ENCODE results near the gene CTBP2.

The CTBP2 gene

DNA sequence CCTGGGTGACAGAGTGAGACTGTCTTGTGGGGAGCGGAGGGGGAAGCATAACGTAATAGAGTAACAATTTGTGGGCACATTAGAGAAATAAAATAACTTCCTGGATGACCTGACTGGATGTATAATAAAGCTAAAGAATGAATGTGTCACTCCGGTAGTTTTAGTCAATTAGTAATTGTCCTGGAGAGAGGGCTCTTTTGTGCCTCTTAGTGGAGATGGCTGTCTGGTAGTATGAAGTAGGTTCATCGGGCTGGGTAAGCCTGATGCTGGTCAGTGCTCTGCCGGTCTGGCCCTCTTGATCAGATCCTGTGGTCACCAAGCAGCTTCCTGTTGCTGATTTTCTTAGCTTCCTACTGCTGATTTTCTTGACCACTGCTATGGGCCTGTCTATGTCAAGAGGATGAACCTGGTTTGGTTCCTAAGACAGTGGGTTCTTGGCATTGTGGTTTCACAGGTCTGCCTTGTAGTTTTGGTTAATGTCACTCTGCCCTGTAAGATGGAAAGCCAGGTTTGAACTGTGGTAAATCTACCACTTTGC is 184.3 kb downstream of the CTBP2 start:
- no peak overlapping the region for H3K4me3 ChIP-seq (ENCODE audit: low read depth, low read length)
- TF ChIP-seq, protein P1, sequence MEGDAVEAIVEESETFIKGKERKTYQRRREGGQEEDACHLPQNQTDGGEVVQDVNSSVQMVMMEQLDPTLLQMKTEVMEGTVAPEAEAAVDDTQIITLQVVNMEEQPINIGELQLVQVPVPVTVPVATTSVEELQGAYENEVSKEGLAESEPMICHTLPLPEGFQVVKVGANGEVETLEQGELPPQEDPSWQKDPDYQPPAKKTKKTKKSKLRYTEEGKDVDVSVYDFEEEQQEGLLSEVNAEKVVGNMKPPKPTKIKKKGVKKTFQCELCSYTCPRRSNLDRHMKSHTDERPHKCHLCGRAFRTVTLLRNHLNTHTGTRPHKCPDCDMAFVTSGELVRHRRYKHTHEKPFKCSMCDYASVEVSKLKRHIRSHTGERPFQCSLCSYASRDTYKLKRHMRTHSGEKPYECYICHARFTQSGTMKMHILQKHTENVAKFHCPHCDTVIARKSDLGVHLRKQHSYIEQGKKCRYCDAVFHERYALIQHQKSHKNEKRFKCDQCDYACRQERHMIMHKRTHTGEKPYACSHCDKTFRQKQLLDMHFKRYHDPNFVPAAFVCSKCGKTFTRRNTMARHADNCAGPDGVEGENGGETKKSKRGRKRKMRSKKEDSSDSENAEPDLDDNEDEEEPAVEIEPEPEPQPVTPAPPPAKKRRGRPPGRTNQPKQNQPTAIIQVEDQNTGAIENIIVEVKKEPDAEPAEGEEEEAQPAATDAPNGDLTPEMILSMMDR (IDR thresholded peaks at IDR 0.05; ENCODE audit: borderline replicate concordance, insufficient read depth, low read depth, low read length), result no peak

DNA sequence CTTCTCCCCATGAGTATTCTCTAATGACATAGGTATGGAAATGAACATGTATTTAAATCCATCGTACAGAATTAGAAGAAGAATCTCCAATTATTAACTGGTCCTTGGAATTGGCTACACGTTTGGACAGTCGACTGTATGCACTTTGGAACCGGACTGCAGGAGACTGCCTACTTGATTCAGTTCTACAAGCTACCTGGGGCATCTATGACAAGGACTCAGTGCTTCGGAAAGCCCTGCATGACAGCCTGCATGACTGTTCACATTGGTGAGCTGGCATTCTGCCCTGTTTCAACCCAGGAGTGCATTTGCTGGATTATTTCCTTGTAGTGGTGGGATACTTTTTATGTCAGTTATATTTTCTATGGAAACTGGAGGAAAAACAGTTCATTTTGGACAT is 186.2 kb downstream of the CTBP2 start:
- no peak overlapping the region for H3K4me3 ChIP-seq (ENCODE audit: low read depth, low read length)
- TF ChIP-seq, protein P1 (IDR thresholded peaks at IDR 0.05; ENCODE audit: borderline replicate concordance, insufficient read depth, low read depth, low read length), result no peak

DNA sequence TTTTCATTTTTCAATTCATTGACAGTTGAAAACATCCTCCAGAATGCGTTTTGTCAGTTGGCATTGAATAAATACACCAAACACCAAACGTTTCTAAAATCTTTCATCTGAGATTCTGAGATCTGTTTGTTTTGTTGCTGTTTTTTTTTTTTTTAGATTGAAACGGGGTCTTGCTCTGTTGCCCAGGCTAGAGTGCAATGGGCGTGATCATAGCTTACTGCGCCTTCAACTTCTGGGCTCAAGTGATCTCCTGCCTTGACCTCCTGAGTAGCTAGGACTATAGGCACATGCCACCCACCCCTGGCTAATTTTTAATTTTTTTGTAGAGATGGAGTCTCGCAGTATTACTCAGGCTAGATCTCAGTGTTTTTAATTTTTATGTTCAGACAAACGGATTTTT is 187.7 kb downstream of the CTBP2 start:
- no peak overlapping the region for H3K4me3 ChIP-seq (ENCODE audit: low read depth, low read length)
- TF ChIP-seq, protein P1 (IDR thresholded peaks at IDR 0.05; ENCODE audit: borderline replicate concordance, insufficient read depth, low read depth, low read length), result no peak

DNA sequence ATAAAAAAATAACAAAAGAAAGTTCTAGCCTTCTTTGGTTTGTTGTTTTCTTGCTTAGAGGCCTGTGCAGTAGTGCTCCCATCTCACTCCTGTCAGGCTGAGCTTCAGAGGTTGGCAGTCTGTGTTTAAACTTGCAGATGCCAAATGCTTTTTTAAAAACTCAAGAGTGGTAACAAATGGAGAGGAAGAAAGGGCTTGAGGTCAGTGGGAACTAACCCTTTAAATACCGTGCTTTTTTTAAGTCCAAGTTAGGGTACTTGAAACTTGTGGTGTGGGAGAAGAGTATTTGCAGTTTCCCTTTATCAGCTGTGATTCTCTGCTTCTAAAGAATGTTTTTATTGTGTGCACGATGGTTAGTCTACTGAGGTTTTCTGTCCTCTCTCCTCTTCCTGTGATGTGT is 189.1 kb downstream of the CTBP2 start:
- no peak overlapping the region for H3K4me3 ChIP-seq (ENCODE audit: low read depth, low read length)
- TF ChIP-seq, protein P1 (IDR thresholded peaks at IDR 0.05; ENCODE audit: borderline replicate concordance, insufficient read depth, low read depth, low read length), result no peak

DNA sequence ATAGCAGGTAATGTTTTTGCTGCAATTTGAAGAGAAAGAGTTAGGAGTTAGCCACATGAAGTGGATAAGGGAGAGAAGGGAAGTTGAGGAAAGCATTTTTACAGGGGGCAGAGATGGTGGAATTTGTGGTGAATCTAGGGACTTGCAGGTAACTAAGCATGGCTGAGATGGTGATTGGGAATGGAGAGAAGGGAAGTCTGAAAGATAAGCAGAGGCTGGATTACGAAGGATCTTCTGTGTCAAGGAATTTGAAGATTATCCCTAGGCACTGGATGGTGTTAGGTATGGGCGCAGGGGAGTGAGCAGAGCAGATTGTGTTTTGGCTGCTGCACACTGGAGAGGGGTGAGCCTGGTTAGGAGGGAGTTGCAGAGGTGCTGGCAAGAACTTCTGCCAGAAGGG is 193.1 kb downstream of the CTBP2 start:
- TF ChIP-seq, protein P1 (IDR thresholded peaks at IDR 0.05; ENCODE audit: borderline replicate concordance, insufficient read depth, low read depth, low read length), result no peak
- H3K4me3 ChIP-seq (ENCODE audit: low read depth, low read length), result no peak overlapping the region

DNA sequence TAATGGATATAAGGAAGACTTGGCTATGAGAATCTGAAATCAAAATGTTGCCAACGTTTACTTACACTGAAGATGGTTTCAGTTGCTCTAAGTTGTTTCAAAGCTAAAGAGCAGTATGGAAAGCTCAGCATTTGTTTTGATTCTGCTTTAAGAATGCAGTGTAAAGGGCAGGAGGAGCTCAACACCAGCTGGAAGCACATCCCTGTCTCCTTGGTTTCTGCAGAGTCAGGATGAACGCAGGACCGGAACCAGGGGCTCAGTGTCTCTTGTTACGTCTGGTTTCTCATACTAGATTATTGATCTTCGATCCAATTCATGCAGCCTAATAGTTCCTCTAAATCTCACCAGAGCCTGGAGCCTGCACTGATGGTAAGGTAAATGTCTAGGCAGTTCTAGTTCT is 194.4 kb downstream of the CTBP2 start:
- TF ChIP-seq, protein P1 (IDR thresholded peaks at IDR 0.05; ENCODE audit: borderline replicate concordance, insufficient read depth, low read depth, low read length), result no peak
- no peak overlapping the region for H3K4me3 ChIP-seq (ENCODE audit: low read depth, low read length)

DNA sequence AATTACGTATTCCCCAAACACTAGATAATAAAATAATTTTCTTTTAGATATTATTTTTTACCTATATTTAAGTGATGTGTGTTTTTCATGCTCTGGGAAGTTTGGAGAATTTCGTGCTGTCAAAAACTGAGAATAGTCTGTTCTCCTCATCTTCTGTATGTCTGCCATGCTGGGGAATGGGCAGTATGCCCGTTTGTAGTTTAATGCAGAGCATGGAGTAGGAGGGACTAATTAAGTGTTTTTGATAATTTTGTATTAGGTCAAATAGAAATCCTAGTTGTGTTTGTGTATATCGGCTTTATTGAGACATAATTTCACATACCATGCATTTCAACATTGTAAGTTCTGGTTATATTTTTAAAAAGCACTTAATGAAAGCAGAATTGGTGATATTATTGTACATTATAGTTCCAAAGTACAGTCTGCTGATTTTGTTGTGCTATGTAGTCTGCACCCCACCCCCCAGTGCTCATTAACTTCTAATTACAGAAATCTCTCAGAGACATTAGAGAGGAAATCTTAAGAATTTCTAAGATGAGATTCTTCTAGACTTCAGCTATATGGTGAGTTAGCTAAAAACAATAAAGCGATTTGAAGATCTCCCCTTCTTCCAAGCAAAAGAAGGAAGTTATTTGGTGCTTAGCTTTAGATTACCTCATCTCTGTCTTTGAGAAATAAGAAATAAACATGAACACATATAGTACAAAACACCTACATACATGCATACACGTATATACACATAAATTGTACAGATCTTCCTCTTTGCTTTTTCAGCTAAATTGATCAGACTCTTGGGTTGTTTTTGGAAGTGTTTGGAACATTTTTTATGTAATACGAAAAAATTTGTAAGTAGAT is 196.3 kb downstream of the CTBP2 start:
- H3K4me3 ChIP-seq (ENCODE audit: low read depth, low read length), result no peak overlapping the region
- TF ChIP-seq, protein P1 (IDR thresholded peaks at IDR 0.05; ENCODE audit: borderline replicate concordance, insufficient read depth, low read depth, low read length), result no peak

Measured in GM12875 (cell line).